GM12878 (cell line): Measurements from ENCODE around the gene ADAM15.

Source experiments
- ATF3 ChIP-seq: IDR thresholded peaks from 2 replicates; pipeline ENCODE4 v1.6.1; 2011; ENCODE audit warnings: low read depth, mild to moderate bottlenecking, low read length, moderate library complexity, borderline replicate concordance; ENCODE audit errors: extremely low read depth
- CREB1 ChIP-seq: IDR thresholded peaks from 2 replicates; pipeline ENCODE4 v1.6.1; 2012; ENCODE audit warnings: low read depth, mild to moderate bottlenecking, inconsistent platforms
- CTCF ChIP-seq, 3 experiments: IDR thresholded peaks in 2 of 3; conservative IDR thresholded peaks in 1 of 3; 2 replicates each; pipeline ENCODE4 v1.5.1; 2011; ENCODE audit warnings: low read depth in 3 of 3, low read length in 3 of 3, mild to moderate bottlenecking in 3 of 3, control low read depth in 2 of 3, moderate library complexity in 2 of 3, inconsistent platforms in 1 of 3, mixed read lengths in 1 of 3; ENCODE audit not compliant: control insufficient read depth in 2 of 3, insufficient read depth in 1 of 3; ENCODE audit errors: extremely low read depth in 1 of 3
- EZH2 ChIP-seq: IDR thresholded peaks from 2 replicates; pipeline ENCODE4 v1.6.1; 2012; ENCODE audit warnings: low read depth, mild to moderate bottlenecking, control low read depth, inconsistent platforms, low read length, borderline replicate concordance; ENCODE audit not compliant: control insufficient read depth
- MYC ChIP-seq: IDR thresholded peaks from 2 replicates; pipeline ENCODE4 v1.6.1; 2011; ENCODE audit warnings: mild to moderate bottlenecking, low read length, moderate library complexity, inconsistent platforms; ENCODE audit not compliant: insufficient read depth, insufficient replicate concordance, insufficient read length, severe bottlenecking
- NR2C2 ChIP-seq: IDR thresholded peaks from 2 replicates; pipeline ENCODE4 v1.6.1; 2011; ENCODE audit warnings: borderline replicate concordance, low read depth; ENCODE audit not compliant: control insufficient read depth, insufficient read length
- POLR2AphosphoS5 ChIP-seq: IDR thresholded peaks from 2 replicates; pipeline ENCODE4 v1.6.1; 2011; ENCODE audit warnings: mild to moderate bottlenecking, low read length, inconsistent platforms
- SREBF2 ChIP-seq: IDR thresholded peaks from 2 replicates; pipeline ENCODE4 v1.6.1; 2012; ENCODE audit warnings: mild to moderate bottlenecking, low read length
- TAF1 ChIP-seq: IDR thresholded peaks from 2 replicates; pipeline ENCODE4 v1.6.1; 2011; ENCODE audit warnings: mild to moderate bottlenecking, low read depth, low read length, borderline replicate concordance
- ZBTB33 ChIP-seq: fragments of 450-650 bp; IDR thresholded peaks from 2 replicates; pipeline ENCODE4 v1.6.1; 2017; ENCODE audit warnings: mild to moderate bottlenecking

GRCh38 chr1:155081472-155082300 lies 30.6 kb downstream of the ADAM15 start:
- TF ChIP-seq CTCF (IDR thresholded peaks at IDR 0.05 in 2 of 3, conservative IDR thresholded peaks at IDR 0.05 in 1 of 3; ENCODE audit: control insufficient read depth in 2 of 3, extremely low read depth in 1 of 3, insufficient read depth in 1 of 3, low read depth in 3 of 3, low read length in 3 of 3) (no peak), SREBF2 (no peak), CREB1 (no peak), ATF3 (no peak), ZBTB33 (no peak), MYC (no peak), EZH2 (peak; percentile 97; the same call in 1 of the 2 replicates), NR2C2 (no peak), TAF1 (no peak), POLR2AphosphoS5 (no peak)
